ENCODE results near the gene CHN2.

GRCh38 chr7:29496355-29497020 lies 301.9 kb downstream of the CHN2 start:
- TF ChIP-seq SRF (IDR thresholded peaks at IDR 0.05; ENCODE audit: low read depth) (no peak), REST (IDR thresholded peaks at IDR 0.05; ENCODE audit: low read depth) (no peak), EZH2 (IDR thresholded peaks at IDR 0.05) (no peak), POLR2AphosphoS5 (IDR thresholded peaks at IDR 0.05; ENCODE audit: low read depth, low read length) (no peak), CTCF (IDR thresholded peaks at IDR 0.05 in 2 of 3, conservative IDR thresholded peaks at IDR 0.05 in 1 of 3; ENCODE audit: borderline replicate concordance in 1 of 3, insufficient read depth in 1 of 3, low read depth in 2 of 3, low read length in 2 of 3) (no peak), MAX (IDR thresholded peaks at IDR 0.05) (no peak), RAD21 (IDR thresholded peaks at IDR 0.05; ENCODE audit: low read depth) (no peak), EGR1 (IDR thresholded peaks at IDR 0.05; ENCODE audit: low read depth) (no peak), POLR2A (IDR thresholded peaks at IDR 0.05; ENCODE audit: borderline replicate concordance, extremely low read depth, insufficient read depth, insufficient read length) (no peak), TCF7L2 (IDR thresholded peaks at IDR 0.05; ENCODE audit: borderline replicate concordance, extremely low read depth, insufficient read depth, insufficient read length) (no peak), EZH2phosphoT487 (IDR thresholded peaks at IDR 0.05; ENCODE audit: borderline replicate concordance) (no peak), YY1 (IDR thresholded peaks at IDR 0.05; ENCODE audit: extremely low read depth, insufficient replicate concordance, low read depth, low read length) (no peak), ZNF274 (IDR thresholded peaks at IDR 0.05; ENCODE audit: low read depth, low read length) (no peak), ATF3 (IDR thresholded peaks at IDR 0.05) (no peak)

All from HCT116 (cell line).